Stomach (tissue), 4 donors: ENCODE data around the gene FAM151A.

Source experiments
- CTCF ChIP-seq, 7 experiments: fragments of 450-650 bp in 4 of 7; fragments of 200-600 bp in 3 of 7; sonication (generic) in 3 of 7; IDR thresholded peaks; one replicate each; pipeline ENCODE4 v1.5.1; 2016 to 2019; ENCODE audit warnings: antibody characterized with exemption in 7 of 7, control low read depth in 2 of 7, mild to moderate bottlenecking in 1 of 7
- EP300 ChIP-seq: sonication (generic); formaldehyde crosslinking; IDR thresholded peaks from one replicate; pipeline ENCODE4 v1.6.1; 2017; ENCODE audit warnings: antibody characterized with exemption
- POLR2A ChIP-seq, 4 donors: fragments of 450-650 bp; IDR thresholded peaks; one replicate each; pipeline ENCODE4 v1.6.1; 2016; ENCODE audit warnings: antibody characterized with exemption in 4 of 4, control low read depth in 2 of 4, mild to moderate bottlenecking in 1 of 4, moderate library complexity in 1 of 4
- POLR2AphosphoS5 ChIP-seq, 3 donors: sonication (generic); formaldehyde crosslinking; IDR thresholded peaks; one replicate each; pipeline ENCODE4 v1.6.1; 2016; ENCODE audit warnings: antibody characterized with exemption in 3 of 3

GRCh38 chr1:54583307-54583686, 40.0 kb downstream of the FAM151A start:
- TF ChIP-seq CTCF (IDR thresholded peaks at IDR 0.05) = no peak
- no peak for TF ChIP-seq EP300
- TF ChIP-seq POLR2AphosphoS5 (IDR thresholded peaks at IDR 0.05) = no peak
- TF ChIP-seq POLR2A (IDR thresholded peaks at IDR 0.05) = no peak
